Neuron (in vitro differentiated cells): ENCODE measurements around the gene MRI1.

Experiments used
- H2AFZ ChIP-seq: one replicate; pipeline ENCODE4 v1.6.1; 2013; ENCODE audit warnings: low read depth, mild to moderate bottlenecking, inconsistent platforms, low read length, moderate library complexity
- H3K27me3 ChIP-seq: one replicate; pipeline ENCODE4 v1.6.1; 2013; ENCODE audit warnings: low read length; ENCODE audit not compliant: insufficient read depth
- H3K36me3 ChIP-seq: one replicate; pipeline ENCODE4 v1.6.1; 2013; ENCODE audit warnings: low read length; ENCODE audit not compliant: insufficient read depth
- H3K4me1 ChIP-seq: one replicate; pipeline ENCODE4 v1.6.1; 2013; ENCODE audit warnings: low read length; ENCODE audit not compliant: insufficient read depth
- H3K4me3 ChIP-seq: 2 replicates; pipeline ENCODE4 v1.5.1; 2013; ENCODE audit warnings: mild to moderate bottlenecking, low read length, moderate library complexity
- H3K9me3 ChIP-seq: one replicate; pipeline ENCODE4 v1.6.1; 2013; ENCODE audit warnings: low read length

Gene MRI1

DNA sequence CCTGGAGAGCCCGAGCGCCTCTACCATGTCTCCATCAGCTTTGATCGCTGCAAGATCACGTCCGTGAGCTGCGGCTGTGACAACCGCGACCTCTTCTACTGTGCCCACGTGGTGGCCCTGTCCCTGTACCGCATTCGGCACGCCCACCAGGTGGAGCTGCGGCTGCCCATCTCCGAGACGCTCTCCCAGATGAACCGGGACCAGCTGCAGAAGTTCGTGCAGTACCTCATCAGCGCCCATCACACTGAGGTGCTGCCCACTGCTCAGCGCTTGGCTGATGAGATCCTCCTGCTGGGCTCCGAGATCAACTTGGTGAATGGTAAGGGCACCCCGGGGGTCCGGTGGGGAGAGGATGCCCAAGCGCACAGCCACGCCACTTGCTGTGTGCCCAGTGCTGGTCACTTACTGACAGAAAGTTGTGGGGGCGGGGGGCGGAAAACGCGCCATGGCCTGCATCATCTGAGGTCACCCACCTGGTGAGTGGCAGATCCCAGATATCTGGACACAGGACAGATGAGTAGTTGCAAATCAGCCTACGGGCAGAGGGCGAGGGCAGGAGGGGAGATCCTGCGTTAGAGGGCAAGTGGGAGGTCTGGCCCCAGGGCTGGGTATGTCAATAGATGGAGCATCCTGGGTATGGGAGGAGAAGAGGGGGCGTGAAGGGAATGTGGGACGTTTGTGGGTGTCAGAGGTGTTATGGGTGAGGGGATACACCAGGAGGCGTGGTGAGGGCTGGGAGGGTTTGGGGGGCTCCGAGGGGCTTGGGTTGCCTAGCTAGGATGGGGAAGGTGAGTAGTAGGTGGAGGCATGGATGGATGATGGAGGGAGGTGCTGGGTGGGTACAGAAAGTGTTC lies 40.7 kb downstream of the MRI1 start:
- no peak overlapping the region for H3K4me3 ChIP-seq
- peaks cover 3% of the 10 kb centered on the region for H3K9me3 ChIP-seq
- H3K36me3 ChIP-seq = peaks cover 30% of the 10 kb centered on the region
- H3K27me3 ChIP-seq = no peaks in the 10 kb centered on the region
- H2AFZ ChIP-seq = no peak overlapping the region
- no peaks in the 10 kb centered on the region for H3K4me1 ChIP-seq

DNA sequence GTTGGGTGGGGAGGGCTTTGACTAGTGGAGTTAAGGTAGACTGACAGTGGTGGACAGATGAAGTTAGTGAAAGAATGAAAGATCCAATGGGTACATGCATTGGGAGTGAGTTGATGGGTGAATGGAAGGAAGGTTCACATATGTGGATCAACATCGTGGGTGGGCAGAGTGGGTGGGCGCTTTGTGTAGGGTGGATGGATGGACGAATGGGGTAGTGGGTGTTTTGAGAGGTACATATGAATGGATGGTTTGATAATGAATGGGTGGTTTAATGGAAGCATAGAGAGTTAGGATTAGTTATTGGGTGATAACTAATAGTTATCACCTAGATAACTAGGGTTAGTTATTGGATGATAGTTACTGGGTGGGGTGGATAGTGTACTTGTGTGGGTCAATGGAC lies 42.4 kb downstream of the MRI1 start:
- H3K36me3 ChIP-seq = peaks cover 37% of the 10 kb centered on the region
- H2AFZ ChIP-seq = no peak overlapping the region
- peaks cover 3% of the 10 kb centered on the region for H3K9me3 ChIP-seq
- H3K27me3 ChIP-seq = no peaks in the 10 kb centered on the region
- no peaks in the 10 kb centered on the region for H3K4me1 ChIP-seq
- no peak overlapping the region for H3K4me3 ChIP-seq

DNA sequence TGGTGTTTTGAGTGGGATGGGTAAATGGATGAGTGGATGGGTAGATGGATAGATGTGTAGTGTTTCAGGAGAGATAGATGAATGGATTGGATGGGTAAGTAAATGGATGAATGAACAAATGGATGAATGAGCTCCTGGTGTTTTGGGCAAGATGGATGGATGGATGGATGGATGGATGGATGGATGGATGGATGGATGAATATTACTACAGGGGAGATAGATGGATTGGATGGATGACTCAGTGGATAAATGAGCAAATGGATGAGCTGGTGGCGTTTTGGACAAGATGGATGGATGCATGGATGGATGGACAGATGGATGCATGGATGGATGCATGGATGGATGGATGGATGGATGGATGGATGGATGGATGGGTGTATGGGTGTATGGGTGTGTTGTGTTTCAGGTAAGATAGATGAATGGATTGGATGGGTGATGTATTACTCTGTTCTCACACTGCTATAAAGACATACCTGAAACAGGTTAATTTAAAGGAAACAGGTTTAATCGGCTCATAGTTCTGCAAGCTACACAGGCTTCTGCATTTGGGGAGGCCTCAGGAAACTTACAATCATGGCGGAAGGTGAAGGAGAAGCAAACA lies 43.2 kb downstream of the MRI1 start:
- Histone ChIP-seq H3K4me3 (no peak overlapping the region), H3K27me3 (no peaks in the 10 kb centered on the region), H3K4me1 (no peaks in the 10 kb centered on the region), H3K9me3 (peaks cover 3% of the 10 kb centered on the region), H3K36me3 (peaks cover 38% of the 10 kb centered on the region), H2AFZ (no peak overlapping the region)

DNA sequence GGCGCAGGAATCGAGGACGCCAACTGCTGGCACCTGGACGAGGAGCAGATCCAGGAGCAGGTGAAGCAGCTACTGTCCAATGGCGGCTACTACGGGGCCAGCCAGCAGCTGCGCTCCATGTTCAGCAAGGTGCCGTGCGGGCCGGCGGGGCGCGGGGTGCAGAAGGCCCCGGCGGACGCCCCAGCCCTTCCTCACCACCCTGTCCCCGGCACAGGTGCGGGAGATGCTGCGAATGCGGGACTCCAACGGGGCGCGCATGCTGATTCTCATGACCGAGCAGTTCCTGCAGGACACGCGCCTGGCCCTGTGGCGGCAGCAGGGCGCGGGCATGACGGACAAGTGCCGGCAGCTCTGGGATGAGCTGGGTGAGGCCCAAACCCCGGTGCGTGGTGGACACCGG lies 44.5 kb downstream of the MRI1 start:
- H3K27me3 ChIP-seq = no peaks in the 10 kb centered on the region
- no peaks in the 10 kb centered on the region for H3K4me1 ChIP-seq
- H3K4me3 ChIP-seq = no peak overlapping the region
- peaks cover 7% of the 10 kb centered on the region for H3K9me3 ChIP-seq
- H2AFZ ChIP-seq = no peak overlapping the region
- H3K36me3 ChIP-seq = peaks cover 48% of the 10 kb centered on the region

DNA sequence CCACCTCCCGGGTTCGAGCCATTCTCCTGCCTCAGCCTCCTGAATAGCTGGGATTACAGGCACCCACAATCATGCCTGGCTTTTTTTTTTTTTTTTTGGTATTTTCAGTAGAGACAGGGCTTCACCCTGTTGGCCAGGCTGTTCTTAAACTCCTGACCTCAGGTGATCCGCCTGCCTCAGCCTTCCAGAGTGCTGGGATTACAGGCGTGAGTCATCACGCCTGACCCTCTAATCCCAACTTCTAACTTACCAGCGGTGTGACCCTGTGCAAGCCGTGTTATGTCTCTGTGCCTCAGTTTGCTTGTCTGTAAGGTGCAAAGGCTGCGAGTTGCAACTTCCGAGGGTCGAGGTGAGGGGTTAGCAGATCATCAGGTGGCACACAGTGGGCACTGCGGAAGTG lies 48.2 kb downstream of the MRI1 start:
- no peak overlapping the region for H2AFZ ChIP-seq
- no peaks in the 10 kb centered on the region for H3K4me1 ChIP-seq
- H3K36me3 ChIP-seq = peaks cover 60% of the 10 kb centered on the region
- no peak overlapping the region for H3K4me3 ChIP-seq
- H3K9me3 ChIP-seq = peaks cover 3% of the 10 kb centered on the region
- no peaks in the 10 kb centered on the region for H3K27me3 ChIP-seq

DNA sequence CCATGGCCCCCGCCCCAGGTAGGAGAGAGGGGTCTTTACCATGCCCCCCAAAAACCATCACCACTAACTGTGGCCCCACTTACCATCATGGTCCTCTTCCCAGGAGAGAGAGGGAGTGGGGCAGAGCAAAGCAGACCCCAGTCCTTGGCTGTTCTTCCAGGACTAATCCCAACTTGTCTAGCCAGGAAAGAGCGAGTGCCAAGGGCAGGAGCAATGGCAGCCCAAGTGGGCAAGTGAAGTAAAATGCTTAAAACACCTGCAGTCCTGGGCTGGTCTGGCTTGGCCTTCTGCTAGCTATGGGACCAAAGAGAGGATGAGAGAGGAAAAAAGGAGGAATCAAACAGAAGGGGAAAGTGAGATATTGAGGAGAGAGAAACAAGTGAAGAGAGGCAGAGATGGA lies 48.8 kb downstream of the MRI1 start:
- Histone ChIP-seq H3K27me3 (no peaks in the 10 kb centered on the region), H2AFZ (no peak overlapping the region), H3K4me1 (no peaks in the 10 kb centered on the region), H3K9me3 (peaks cover 3% of the 10 kb centered on the region), H3K36me3 (peaks cover 62% of the 10 kb centered on the region), H3K4me3 (no peak overlapping the region)

DNA sequence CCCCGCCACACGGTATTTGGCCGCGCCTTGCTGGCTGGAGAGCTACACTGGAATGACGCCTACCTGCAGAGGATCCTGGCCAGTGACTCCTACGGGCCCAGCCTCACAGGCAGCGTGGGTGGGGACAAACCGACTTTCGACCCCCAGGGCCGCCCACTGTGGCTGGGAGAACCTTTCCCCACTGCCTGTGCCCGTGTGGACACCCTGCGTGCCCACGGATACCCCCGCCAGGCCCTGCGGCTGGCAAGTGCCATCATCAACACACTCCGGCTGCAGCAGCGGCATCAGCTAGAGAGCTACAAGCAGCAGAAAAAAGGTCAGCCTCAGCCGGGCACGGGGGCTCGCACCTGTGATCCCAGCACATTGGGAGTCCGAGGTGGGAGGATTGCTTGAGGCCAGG lies 50.2 kb downstream of the MRI1 start:
- H3K4me3 ChIP-seq = no peak overlapping the region
- H3K27me3 ChIP-seq = no peaks in the 10 kb centered on the region
- H3K9me3 ChIP-seq = peaks cover 3% of the 10 kb centered on the region
- H3K4me1 ChIP-seq = no peaks in the 10 kb centered on the region
- peaks cover 59% of the 10 kb centered on the region for H3K36me3 ChIP-seq
- H2AFZ ChIP-seq = no peak overlapping the region

DNA sequence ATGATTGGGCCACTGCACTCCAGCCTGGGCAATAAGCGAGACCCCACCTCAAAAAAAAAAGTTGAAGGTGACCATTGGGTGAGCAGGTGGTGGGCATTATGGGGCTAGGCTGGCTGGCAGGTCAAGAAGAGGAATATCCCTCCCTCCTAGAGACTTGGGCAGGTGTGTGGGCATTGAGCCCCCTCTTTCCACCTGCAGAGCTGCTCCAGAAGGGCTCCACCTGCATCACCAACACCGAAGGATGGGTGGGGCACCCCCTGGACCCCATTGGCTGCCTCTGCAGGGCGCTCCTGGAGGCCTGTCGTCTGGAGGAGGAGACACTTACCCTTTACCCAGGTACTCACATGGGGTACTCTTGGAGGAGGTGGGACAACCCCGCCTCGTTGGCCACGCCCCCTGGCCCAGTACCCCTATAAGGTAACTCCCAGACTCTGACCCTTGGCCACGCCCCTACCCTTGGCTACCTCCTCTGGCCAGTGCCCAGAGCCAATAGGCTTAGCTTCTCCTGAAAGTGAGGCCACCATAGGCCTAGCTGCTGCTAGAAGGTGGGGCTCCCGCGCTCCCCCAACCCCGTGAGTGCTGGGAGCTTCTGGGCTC lies 52.8 kb downstream of the MRI1 start:
- no peaks in the 10 kb centered on the region for H3K27me3 ChIP-seq
- H2AFZ ChIP-seq = no peak overlapping the region
- no peaks in the 10 kb centered on the region for H3K4me1 ChIP-seq
- no peak overlapping the region for H3K4me3 ChIP-seq
- H3K9me3 ChIP-seq = peaks cover 3% of the 10 kb centered on the region
- H3K36me3 ChIP-seq = peaks cover 64% of the 10 kb centered on the region

DNA sequence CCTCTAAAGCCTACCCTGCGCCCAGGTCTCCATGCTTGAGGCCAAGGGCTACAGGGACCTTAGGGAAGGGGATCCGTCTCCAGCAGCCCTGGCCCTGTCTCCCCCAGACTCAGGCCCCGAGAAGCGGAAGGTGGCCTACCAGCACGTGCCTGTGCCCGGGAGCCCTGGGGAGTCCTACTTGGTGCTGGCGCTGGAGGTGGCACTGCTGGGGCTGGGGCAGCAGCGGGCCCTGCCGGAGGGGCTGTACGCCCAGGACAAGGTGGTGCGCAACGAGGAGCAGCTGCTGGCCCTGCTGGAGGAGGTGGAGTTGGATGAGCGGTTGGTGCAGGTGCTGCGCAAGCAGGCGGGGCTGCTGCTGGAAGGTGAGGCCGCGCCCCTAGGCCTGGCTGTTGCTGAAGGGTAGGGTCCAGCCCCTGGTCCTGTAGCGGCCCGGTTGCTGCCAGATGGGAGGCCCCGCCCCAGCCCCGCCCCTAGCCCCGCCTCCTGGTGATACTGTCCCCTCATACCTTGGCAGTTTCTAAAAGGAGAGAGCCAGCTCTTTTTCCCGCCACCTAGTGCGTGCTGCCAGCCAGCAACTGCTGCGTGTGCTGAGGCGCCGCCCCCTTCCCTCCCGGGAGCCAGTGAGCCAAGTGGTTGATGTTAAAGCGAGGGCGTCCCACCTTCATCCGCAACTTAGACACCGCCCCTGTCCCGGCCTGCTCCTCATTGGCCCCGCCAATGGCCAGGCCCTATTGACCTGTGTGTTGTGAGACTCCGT lies 53.5 kb downstream of the MRI1 start:
- no peak overlapping the region for H2AFZ ChIP-seq
- H3K4me3 ChIP-seq = no peak overlapping the region
- H3K27me3 ChIP-seq = no peaks in the 10 kb centered on the region
- no peaks in the 10 kb centered on the region for H3K4me1 ChIP-seq
- H3K9me3 ChIP-seq = peaks cover 3% of the 10 kb centered on the region
- peaks cover 61% of the 10 kb centered on the region for H3K36me3 ChIP-seq

DNA sequence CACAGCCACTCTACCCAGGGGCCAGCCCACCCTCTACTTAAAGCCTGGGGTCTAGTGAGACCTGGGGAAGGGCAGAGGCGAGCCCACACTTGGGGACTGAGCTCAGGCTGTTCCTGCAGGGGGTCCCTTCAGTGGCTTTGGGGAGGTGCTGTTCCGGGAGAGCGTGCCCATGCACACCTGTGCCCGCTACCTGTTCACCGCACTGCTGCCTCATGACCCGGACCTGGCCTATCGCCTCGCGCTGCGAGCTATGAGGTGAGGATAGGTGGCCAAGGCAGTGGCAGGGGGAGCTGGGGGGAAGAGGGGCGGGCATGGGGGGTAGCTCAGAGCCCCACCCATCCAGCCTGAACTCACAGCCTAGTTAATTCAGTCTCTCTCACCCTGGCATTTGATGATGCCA lies 54.9 kb downstream of the MRI1 start:
- no peak overlapping the region for H2AFZ ChIP-seq
- no peak overlapping the region for H3K4me3 ChIP-seq
- H3K9me3 ChIP-seq = no peaks in the 10 kb centered on the region
- H3K27me3 ChIP-seq = no peaks in the 10 kb centered on the region
- peaks cover 59% of the 10 kb centered on the region for H3K36me3 ChIP-seq
- no peaks in the 10 kb centered on the region for H3K4me1 ChIP-seq

DNA sequence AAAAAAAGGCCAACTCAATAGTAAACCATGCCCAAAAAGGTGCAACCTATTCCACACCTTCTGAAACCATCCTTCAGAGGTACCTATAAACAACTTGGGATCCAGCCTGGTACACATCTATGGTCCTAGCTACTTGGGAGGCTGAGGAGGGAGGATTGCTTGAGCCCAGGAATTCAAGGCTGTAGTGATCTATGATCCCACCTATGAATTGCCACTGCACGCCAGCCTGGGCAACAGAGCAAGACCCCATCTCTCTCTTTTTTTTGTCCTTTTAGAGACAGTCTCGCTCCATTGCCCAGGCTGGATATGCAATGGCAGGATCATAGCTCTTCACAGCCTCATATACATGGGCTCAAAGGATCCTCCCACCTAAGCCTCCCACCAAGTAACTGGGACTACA lies 57.0 kb downstream of the MRI1 start:
- Histone ChIP-seq H3K27me3 (no peaks in the 10 kb centered on the region), H3K9me3 (no peaks in the 10 kb centered on the region), H3K4me1 (no peaks in the 10 kb centered on the region), H3K36me3 (peaks cover 58% of the 10 kb centered on the region), H2AFZ (no peak overlapping the region), H3K4me3 (no peak overlapping the region)

DNA sequence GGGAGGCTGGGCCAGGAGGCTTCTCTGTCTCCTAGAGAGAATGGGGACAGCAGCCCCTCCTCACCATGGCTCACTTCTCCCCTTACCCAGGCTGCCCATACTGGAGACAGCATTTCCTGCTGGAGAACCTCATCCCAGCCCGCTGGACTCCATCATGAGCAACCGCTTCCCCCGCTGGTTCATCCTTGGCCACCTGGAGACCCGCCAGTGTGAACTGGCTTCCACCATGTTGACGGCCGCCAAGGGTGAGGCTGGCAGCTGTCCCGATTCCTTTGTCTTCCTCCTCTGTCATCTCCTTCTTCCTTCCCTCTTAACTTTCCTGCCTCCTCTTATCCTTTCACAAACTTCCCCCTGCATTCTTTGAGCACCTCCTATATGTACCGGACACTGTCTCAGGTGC lies 58.9 kb downstream of the MRI1 start:
- no peaks in the 10 kb centered on the region for H3K9me3 ChIP-seq
- no peaks in the 10 kb centered on the region for H3K27me3 ChIP-seq
- H3K4me1 ChIP-seq = no peaks in the 10 kb centered on the region
- no peak overlapping the region for H2AFZ ChIP-seq
- H3K36me3 ChIP-seq = peaks cover 53% of the 10 kb centered on the region
- H3K4me3 ChIP-seq = no peak overlapping the region
